ENCODE data around the gene CHURC1. TPM values are rescaled to one million over a fixed set of nuclear protein-coding genes. Genes with fewer than 3 reads are reported as not detected.

The CHURC1 gene
- total RNA-seq, 1 experiment from 2014 or later = 48.5 TPM

DNA sequence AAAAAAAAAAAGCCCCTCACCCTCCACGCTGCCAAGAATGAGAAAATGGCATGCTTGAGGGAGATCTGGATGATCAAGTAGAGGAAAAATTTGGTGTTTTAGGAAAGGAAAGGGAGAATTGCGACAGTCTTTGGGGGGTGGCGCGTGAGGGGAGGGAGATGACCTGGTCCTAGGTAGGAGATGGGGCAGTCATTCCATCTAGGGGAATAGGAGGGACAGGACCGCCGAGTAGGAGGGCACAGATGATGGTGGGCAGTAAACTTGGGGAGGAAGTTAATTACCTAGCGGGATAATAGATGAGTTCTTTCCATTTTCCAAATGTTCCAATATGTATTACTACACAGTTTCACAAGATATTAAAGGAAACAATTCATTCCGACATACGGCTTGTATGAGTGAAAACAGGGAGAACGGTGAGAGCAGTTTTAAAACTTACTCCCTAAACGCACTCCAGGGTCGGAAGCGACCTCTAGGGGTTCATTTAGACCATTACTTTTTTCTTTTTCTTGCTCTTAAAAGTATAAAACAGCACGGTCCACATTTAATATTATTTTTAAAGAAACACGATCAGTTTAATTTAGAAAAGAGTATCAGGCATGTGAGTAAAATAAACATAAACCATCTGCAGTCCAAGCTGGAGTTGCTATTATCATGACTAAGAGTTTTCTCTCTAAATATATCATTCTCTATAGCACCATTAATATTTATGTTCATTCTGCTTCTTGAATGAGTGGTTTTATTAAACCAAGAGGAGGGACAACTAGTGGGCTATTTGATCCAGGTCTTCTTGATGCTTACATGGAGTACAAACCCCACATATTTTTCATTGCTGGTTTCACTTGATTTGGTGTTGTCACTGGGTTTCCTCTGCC is 69.4 kb downstream of the CHURC1 start:
- CTCF ChIA-PET = interaction anchor here (0.6 kb wide), 1 partner anchor 73 kb away, joined by 8 read pairs; no protein-coding TSS in a partner anchor
- no peaks in the 10 kb centered on the region for H3K9me3 Mint-ChIP-seq (ENCODE audit: low read depth, unreplicated experiment)
- peak overlapping the region; percentile 54 for H3K4me3 Mint-ChIP-seq (ENCODE audit: low read depth, unreplicated experiment)
- peak; percentile 37 for DNase-seq
- peaks cover 18% of the 10 kb centered on the region for H3K4me1 Mint-ChIP-seq (ENCODE audit: low read depth, unreplicated experiment)
- no TSS peak for BruUV-seq (replicated peaks)
- H3K27me3 Mint-ChIP-seq (ENCODE audit: unreplicated experiment) = no peaks in the 10 kb centered on the region
- peak overlapping the region; percentile 37 for H3K27ac Mint-ChIP-seq (ENCODE audit: unreplicated experiment)
- TF ChIP-seq, protein P1, sequence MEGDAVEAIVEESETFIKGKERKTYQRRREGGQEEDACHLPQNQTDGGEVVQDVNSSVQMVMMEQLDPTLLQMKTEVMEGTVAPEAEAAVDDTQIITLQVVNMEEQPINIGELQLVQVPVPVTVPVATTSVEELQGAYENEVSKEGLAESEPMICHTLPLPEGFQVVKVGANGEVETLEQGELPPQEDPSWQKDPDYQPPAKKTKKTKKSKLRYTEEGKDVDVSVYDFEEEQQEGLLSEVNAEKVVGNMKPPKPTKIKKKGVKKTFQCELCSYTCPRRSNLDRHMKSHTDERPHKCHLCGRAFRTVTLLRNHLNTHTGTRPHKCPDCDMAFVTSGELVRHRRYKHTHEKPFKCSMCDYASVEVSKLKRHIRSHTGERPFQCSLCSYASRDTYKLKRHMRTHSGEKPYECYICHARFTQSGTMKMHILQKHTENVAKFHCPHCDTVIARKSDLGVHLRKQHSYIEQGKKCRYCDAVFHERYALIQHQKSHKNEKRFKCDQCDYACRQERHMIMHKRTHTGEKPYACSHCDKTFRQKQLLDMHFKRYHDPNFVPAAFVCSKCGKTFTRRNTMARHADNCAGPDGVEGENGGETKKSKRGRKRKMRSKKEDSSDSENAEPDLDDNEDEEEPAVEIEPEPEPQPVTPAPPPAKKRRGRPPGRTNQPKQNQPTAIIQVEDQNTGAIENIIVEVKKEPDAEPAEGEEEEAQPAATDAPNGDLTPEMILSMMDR (IDR thresholded peaks at IDR 0.05; ENCODE audit: unreplicated experiment) = no peak
- H3K36me3 Mint-ChIP-seq (ENCODE audit: insufficient read depth, unreplicated experiment) = peaks cover 13% of the 10 kb centered on the region
- intact Hi-C loops (cut with micrococcal nuclease; ENCODE audit: unreplicated experiment) = loop anchor here (5.0 kb wide), 1 partner anchor 161 kb away; no protein-coding TSS in a partner anchor

Other genes with a start within 250 kb of the CHURC1 start
- 39.0 and 53.6 TPM in 2 replicates for gene PLEKHG3, start 210.0 kb upstream of the CHURC1 start, total RNA-seq (2022)
- 0.05 TPM in 1 of 2 replicates, not detected in the other for gene SPTB, start 34.5 kb upstream of the CHURC1 start, total RNA-seq (2022)
- gene GPX2, start 28.3 kb downstream of the CHURC1 start, total RNA-seq (2022) = 188 and 260 TPM in 2 replicates
- gene RAB15, start 57.9 kb downstream of the CHURC1 start, total RNA-seq (2022) = 20.7 and 22.8 TPM in 2 replicates
- gene FNTB, start 72.4 kb downstream of the CHURC1 start, total RNA-seq (2022) = 15.0 and 17.6 TPM in 2 replicates
- gene MAX, start 188.1 kb downstream of the CHURC1 start, total RNA-seq (2022) = 83.6 and 85.2 TPM in 2 replicates